Measurements from ENCODE around the gene DPYSL5. TPM values are rescaled to one million over a fixed set of nuclear protein-coding genes. Genes with fewer than 3 reads are reported as not detected.

Gene DPYSL5
- total and polyA plus RNA-seq, 2 of the 13 experiments (the other 11 are each of a cell fraction or from before 2014, with no cell fraction given) = 0.15 TPM; not detected in 1

DNA sequence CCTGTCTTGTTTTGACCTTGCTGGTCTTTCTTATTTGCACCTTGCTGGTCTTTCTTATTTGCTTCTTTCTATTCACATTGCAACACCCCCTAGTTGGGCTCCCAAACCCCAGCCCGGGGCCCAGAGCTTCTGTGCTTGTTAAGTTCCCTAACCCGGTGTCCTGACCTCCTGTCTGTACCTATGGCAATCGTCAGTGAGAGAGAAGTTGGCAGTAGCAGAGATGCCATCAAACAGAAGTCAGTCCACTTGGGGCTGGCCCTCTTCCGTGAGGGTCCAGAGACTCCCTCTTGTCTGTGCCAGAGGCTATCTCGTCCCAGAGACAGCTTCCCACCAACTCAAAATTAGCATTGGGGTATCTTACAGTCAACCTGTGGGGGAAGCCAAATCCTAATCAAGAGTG lies 55.7 kb downstream of the DPYSL5 start:
- Histone ChIP-seq H3K79me2 (ENCODE audit: insufficient read depth, low read length) (no peaks in the 10 kb centered on the region), H3K27ac (ENCODE audit: extremely low read length, insufficient read depth, low read length) (no peak overlapping the region), H3K4me2 (ENCODE audit: low read depth, low read length) (no peak overlapping the region), H3K4me1 (ENCODE audit: insufficient read depth, low read length) (no peaks in the 10 kb centered on the region), H3K9me3 (ENCODE audit: low read length) (no peaks in the 10 kb centered on the region), H4K20me1 (ENCODE audit: insufficient read depth, low read length) (no peaks in the 10 kb centered on the region), H3K27me3 (ENCODE audit: control insufficient read depth in 1 of 2, insufficient read depth in 2 of 2, low read length in 2 of 2) (peaks cover 3 to 68% of the 10 kb centered on the region in 2 experiments), H3K9ac (ENCODE audit: insufficient read depth, low read depth, low read length) (no peak overlapping the region), H2AFZ (ENCODE audit: low read length) (no peak overlapping the region), H3K4me3 (replicated peaks in 1 of 3; ENCODE audit: insufficient read depth in 1 of 3, low read depth in 2 of 3, low read length in 3 of 3) (no peak overlapping the region), H3K36me3 (replicated peaks in 1 of 2; ENCODE audit: control insufficient read depth in 1 of 2, insufficient read depth in 2 of 2, low read length in 2 of 2) (no peaks in the 10 kb centered on the region)
- DNase-seq (ENCODE audit: low spot score) (no peak), FAIRE-seq (no peak), ATAC-seq (no peak)
- CTCF ChIA-PET (ENCODE audit: low intra/inter-chr PET ratio, low total read pairs) = no interaction called here
- TF ChIP-seq ZNF704 (CRISPR knock-in tag; IDR thresholded peaks at IDR 0.05; ENCODE audit: borderline replicate concordance) (no peak), ZNF335 (CRISPR knock-in tag; IDR thresholded peaks at IDR 0.05) (no peak), BORCS8-MEF2B (CRISPR knock-in tag; IDR thresholded peaks at IDR 0.05) (no peak), ZNF326 (CRISPR knock-in tag; IDR thresholded peaks at IDR 0.05; ENCODE audit: borderline replicate concordance) (no peak), NBN (conservative IDR thresholded peaks at IDR 0.05) (no peak), ZNF792 (CRISPR knock-in tag; IDR thresholded peaks at IDR 0.05) (no peak), ZBTB43 (CRISPR knock-in tag; conservative IDR thresholded peaks at IDR 0.05) (no peak), MTF2 (CRISPR knock-in tag; IDR thresholded peaks at IDR 0.05; ENCODE audit: borderline replicate concordance) (no peak), SALL2 (CRISPR knock-in tag; IDR thresholded peaks at IDR 0.05) (no peak), ZFYVE20 (CRISPR knock-in tag; IDR thresholded peaks at IDR 0.05; ENCODE audit: borderline replicate concordance, low read depth) (no peak), ZNF75D (CRISPR knock-in tag; IDR thresholded peaks at IDR 0.05; ENCODE audit: borderline replicate concordance) (no peak)
- TF ChIP-seq, protein P1, sequence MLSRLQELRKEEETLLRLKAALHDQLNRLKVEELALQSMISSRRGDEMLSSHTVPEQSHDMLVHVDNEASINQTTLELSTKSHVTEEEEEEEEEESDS (CRISPR knock-in tag; IDR thresholded peaks at IDR 0.05; ENCODE audit: borderline replicate concordance) = no peak
- TF ChIP-seq, protein P2, sequence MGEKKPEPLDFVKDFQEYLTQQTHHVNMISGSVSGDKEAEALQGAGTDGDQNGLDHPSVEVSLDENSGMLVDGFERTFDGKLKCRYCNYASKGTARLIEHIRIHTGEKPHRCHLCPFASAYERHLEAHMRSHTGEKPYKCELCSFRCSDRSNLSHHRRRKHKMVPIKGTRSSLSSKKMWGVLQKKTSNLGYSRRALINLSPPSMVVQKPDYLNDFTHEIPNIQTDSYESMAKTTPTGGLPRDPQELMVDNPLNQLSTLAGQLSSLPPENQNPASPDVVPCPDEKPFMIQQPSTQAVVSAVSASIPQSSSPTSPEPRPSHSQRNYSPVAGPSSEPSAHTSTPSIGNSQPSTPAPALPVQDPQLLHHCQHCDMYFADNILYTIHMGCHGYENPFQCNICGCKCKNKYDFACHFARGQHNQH (CRISPR knock-in tag; IDR thresholded peaks at IDR 0.05) = no peak
- intact Hi-C loops (cut with micrococcal nuclease; ENCODE audit: unreplicated experiment) = no loop called here
- no TSS peak for BruUV-seq (replicated peaks)
- 5% methylated on average over 5 of the region's 5 CpGs for WGBS (ENCODE audit: low lambda C conversion rate)
- in situ Hi-C loops (cut with HindIII; ENCODE audit: extremely low pct_ligation_motif_present, low pct_unique_long_range_greater_than_20kb) = no loop called here
- POLR2A ChIA-PET = no interaction called here

Data from HepG2 (cell line).